OCI-LY1 (cell line): Measurements from ENCODE around the gene PID1.

Experiments
- EZH2 ChIP-seq: fragments of 200-600 bp; sonication (generic), shearing (Covaris generic); IDR thresholded peaks from 2 replicates; pipeline ENCODE4 v1.8.0; 2017; ENCODE audit warnings: borderline replicate concordance, mixed run types, mild to moderate bottlenecking, antibody characterized with exemption, low read length, moderate library complexity, mixed read lengths
- TF ChIP-seq, protein P1 (sequence below): fragments of 200-600 bp; sonication (generic), shearing (Covaris generic); IDR thresholded peaks from 2 replicates; pipeline ENCODE4 v1.5.1; 2017; ENCODE audit warnings: mild to moderate bottlenecking, antibody characterized with exemption, low read length, moderate library complexity, mixed read lengths

DNA sequence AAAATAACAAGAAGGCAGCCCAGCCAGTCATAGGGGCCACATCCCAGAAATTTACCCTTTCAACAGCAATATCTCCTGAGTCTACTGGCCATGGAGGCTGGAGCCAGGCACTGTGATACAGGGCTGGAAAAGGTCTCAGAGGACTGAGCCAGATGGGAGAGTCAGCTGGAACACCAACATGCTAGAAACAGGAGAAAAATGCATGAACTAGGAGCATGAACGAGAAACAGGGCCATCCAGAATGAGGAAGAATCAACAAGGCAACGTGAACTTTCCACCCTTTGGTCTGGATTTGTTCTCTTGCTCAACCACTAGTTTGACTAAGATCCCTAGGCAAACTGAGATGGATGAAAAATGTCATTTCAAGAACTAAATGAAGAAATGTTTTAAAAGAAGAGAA is 13.1 kb downstream of the PID1 start:
- TF ChIP-seq, protein P1, sequence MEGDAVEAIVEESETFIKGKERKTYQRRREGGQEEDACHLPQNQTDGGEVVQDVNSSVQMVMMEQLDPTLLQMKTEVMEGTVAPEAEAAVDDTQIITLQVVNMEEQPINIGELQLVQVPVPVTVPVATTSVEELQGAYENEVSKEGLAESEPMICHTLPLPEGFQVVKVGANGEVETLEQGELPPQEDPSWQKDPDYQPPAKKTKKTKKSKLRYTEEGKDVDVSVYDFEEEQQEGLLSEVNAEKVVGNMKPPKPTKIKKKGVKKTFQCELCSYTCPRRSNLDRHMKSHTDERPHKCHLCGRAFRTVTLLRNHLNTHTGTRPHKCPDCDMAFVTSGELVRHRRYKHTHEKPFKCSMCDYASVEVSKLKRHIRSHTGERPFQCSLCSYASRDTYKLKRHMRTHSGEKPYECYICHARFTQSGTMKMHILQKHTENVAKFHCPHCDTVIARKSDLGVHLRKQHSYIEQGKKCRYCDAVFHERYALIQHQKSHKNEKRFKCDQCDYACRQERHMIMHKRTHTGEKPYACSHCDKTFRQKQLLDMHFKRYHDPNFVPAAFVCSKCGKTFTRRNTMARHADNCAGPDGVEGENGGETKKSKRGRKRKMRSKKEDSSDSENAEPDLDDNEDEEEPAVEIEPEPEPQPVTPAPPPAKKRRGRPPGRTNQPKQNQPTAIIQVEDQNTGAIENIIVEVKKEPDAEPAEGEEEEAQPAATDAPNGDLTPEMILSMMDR = no peak
- TF ChIP-seq EZH2 = no peak
